ENCODE measurements around the gene CALN1.
"Not testable (repeated sequence)": the region's sequence is repeated elsewhere in the genome, so short reads cannot be mapped to it uniquely, and the experiment has no call there.

Gene CALN1

DNA sequence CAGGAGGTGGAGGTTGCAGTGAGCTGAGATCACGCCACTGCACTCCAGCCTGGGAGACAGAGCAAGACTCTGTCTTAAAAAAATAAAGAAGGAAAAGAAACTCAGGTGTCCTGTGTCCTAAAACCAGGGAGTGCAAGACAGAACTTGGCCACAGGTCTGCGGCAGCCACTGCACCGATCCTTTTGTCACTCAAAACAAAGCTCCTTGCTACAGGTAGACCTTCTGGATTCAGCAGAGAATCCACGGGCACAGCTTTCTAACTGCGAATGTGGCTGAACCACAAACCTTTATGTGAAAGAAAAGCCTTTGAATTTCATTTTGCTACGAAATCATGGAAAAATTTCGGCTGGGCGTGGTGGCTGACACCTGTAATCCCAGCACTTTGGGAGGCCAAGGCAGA is 634.9 kb downstream of the CALN1 start:
- DNase-seq, result no peak

DNA sequence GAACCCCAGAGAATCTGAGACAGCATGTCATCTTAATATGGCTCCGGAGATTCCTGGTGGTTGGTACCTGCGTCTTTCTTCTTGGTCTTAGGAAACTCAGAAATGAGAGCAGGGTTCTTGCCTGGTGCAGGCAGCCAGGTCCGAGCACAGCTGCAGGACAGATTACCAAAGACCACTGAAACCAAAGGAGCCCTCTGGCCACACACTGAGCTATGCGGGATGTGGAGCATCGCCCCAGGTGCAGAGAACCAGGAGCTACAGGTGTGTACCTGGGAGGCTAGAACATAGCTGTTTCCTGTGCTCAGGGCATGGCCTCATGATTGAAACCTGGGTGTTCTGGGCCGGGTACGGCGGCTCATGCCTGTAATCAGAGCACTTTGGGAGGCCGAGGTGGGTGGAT is 635.4 kb downstream of the CALN1 start:
- DNase-seq, result no peak

- no peak for DNase-seq
Measured at GRCh38 chr7:71775648-71776047, 636.5 kb downstream of the CALN1 start.

- no peak for DNase-seq
Measured at GRCh38 chr7:71772779-71773178, 639.4 kb downstream of the CALN1 start.

DNA sequence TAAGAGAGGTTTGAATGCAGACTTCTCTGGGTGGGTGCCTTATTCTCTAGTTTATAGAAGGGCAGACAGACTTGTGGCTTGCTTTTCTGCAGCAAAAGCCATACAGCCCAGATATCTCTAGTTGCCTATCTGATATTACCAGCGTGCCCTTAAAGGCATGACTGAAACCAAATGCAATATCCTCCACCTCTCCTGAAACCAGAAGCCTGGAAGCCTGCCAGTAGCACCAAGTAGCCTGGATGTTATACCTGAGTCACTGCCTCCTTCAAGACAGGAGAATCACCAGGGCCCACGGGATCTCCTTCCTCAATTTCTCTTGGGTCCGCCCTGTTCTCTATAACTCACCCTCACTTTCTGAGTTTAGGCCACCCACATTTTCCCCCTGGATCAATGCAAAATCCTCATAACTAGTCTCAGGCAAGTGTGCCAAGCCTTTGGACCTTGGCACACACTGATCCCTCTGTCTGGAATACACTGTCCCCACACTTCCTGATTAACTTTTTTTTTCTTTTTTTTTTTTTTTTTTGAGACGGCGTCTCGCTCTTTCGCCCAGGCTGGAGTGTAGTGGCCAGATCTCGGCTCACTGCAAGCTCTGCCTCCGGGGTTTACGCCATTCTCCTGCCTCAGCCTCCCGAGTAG is 641.8 kb downstream of the CALN1 start:
- DNase-seq, result no peak

DNA sequence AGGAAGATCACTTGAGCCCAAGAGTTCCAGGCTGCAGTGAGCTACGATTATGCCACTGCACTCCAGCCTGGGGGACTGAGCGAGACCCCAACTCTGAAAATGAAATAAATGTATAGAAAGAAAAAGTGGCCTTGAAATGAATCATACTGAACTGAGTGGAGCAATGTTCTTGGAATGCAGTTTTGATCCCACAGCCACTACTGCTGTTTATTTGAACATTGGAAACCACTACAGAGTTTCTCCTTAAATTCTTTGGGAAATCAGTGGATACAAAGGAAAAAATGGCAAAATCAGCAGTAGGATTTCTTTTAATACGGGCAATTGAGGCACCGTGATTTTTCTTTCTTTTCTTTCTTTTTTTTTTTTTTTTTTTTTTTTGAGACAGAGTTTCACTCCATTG is 642.8 kb downstream of the CALN1 start:
- no peak for DNase-seq

GRCh38 chr7:71768450-71768849 is 643.7 kb downstream of the CALN1 start:
- no peak for DNase-seq

DNA sequence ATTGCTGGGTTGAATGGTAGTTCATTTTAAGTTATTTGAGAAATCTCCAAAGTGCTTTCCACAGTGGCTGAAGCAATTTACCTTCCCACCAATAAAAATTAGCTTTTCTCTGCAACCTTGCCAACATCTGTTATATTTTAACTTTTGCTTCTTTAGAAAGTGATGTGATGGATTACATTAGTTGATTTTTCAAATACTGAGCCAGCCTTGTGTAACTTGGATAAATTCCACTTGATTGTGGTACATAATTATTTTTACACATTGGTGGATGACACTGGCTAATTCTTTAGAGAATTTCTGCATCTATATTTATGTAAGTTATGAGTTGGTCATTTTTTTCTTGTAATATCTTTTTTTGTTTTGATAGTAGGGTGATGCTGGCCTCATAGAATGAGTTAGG is 646.1 kb downstream of the CALN1 start:
- DNase-seq, result no peak

GRCh38 chr7:71761336-71761735 is 650.8 kb downstream of the CALN1 start:
- DNase-seq, result no peak

DNA sequence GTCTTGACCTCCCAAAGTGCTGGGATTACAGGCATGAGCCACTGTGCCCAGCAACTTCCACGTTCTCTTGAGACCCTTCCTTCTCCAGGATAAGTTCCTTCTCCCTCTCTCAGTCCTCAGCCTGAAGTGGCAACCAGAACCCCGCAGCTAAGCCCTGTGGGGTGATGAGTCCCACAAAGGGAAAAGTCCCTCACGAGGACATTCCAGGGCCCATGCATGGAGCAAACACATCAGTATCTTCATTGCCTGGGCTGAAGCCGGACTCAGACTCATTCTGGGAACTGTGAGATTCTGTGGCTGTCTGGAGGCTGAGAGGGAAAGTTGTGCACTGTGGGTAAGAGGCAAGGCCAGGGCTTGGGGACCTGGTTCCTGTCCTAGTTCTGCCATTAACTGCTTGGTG is 657.3 kb downstream of the CALN1 start:
- no peak for DNase-seq

- DNase-seq, result no peak
Measured at GRCh38 chr7:71753956-71754664, 658.0 kb downstream of the CALN1 start.

DNA sequence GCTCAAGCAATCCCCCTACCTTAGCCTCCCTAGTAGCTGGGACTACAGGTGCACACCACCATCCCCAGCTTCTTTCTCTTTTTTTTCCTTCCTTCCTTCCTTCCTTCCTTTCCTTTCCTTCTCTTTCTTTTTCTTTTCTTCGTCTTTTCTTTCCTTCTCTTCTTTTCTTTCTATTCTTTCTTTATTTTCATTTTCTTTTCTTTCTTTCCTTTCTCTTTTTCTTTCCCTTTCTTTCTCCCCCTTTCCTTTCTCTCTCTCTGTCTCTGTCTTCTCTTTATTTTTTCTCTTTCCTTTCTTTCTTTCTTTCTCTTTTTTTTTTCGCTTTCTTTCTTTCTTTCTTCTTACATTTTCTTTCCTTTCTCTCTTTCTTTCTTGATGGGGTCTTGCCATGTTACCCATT is 658.9 kb downstream of the CALN1 start:
- DNase-seq, result no peak

GRCh38 chr7:71752171-71752935 is 659.8 kb downstream of the CALN1 start:
- DNase-seq, result no peak

GRCh38 chr7:71750290-71750689 is 661.8 kb downstream of the CALN1 start:
- DNase-seq, result no peak

GRCh38 chr7:71746006-71746405 is 666.1 kb downstream of the CALN1 start:
- DNase-seq, result no peak

DNA sequence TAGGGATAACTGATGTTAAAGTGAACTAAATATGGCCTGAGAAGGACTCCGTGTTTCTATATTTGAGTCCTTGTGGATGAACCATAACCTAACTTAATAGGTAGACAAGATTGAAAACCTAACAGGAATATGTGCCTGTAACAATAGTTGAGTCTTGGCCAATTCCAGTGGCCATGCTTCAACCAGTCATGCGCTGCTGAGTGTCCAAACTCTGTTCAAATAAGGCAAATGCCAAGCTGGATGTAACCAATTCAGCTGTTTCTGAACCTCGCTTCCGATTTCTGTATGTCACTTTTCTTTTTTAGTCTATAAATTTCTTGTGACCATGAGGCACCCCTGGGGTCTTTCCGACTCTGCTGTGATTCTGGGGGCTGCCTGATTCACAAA is 672.0 kb downstream of the CALN1 start:
- no peak for DNase-seq

- no peak for DNase-seq
Measured at GRCh38 chr7:71739520-71740173, 672.5 kb downstream of the CALN1 start.

GRCh38 chr7:71737931-71738540 is 674.1 kb downstream of the CALN1 start:
- DNase-seq, result not testable (repeated sequence)

DNA sequence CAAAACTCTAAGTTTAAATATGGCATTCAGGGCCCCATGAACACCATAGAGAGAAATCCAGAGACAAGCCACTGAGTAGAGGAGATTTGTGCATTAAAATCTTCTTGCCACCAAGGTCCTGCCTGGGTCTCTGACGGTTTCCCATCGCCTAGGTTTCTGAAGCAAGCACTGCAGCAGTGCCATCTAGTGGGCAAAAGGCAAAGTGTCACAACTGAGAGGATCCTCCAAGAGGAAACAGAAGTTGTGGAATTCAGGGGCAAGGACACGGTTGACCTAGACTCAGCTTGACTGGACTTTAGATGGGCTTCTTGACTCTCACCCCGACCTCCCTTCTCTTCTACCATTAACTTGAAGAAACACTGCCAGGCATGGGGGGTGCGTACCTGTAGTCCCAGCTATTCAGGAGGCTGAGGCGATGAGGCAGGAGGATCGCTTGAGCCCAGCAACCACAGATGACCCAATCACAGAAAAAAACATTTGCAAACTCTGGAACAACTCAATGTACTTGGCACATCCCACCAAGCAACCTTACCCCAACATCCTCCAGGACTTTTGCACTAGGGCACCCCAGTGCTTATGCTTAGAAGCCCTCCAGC is 676.1 kb downstream of the CALN1 start:
- DNase-seq, result peak; percentile 9

DNA sequence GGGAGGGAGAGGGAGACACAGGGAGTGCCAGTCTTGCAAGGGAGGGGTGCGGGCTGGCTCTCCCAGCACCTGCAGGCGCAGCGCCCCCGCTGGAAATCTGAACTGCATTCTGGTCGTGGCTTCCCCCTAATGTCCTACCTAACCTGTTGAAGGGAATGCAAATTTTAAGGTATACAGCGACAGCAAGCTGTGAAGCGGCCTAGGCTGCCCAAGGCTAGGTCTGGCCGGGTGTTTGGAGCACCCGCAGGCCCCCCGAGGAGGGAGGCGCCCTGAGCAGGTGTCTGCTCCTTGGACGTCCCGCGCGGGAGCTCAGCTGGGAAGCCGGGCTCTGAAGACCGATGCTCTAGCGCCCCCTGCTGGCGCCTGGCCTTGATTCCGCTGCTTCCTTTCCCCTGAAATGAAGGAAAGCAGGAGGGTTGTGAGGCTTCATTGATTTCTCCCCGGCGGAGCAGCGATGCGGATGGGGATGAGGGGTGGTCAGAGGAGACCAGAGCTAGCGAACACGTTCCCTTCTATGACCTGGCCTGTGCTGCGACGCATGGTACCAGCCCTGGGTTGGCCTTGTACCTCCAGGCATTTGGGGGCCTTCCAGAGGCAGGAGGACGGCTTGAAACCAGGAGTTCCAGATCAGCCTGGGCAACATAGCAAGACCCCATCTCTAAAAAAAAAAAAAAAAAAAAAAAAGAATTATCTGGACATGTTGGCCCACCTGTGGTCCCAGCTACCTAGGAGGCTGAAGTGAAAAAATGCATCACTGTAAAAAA is 678.8 kb downstream of the CALN1 start:
- peak; percentile 54 for DNase-seq

DNA sequence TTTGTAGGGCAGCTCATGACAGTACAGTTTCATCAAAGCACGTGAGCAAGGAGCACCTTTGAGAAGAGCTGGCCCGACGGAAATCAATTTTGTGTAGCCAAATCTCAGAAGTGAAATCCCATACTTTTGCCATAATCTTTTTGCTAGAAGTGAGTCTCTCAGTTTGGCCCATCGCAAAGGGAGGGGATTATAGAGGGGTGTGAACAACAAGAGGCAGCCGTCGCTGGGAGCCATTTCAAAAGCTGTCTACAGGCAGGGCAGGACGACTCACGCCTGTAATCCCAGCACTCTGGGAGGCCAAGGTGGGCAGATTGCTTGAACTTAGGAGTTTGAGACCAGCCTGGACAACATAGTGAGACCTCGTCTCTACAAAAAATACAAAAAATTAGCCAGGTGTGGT is 680.4 kb downstream of the CALN1 start:
- no peak for DNase-seq

Data from NK-92 treated with Interleukin-12 subunit alpha and Interleukin-12 subunit beta, amount 100 ng/mL, for 24 hours (cell line).